Choroid plexus epithelial cell (primary cell): Measurements from ENCODE around the gene DMGDH.

Experiments
- DNase-seq: peaks from one replicate; pipeline ENCODE4 v3.0.0-alpha.2; 2010; ENCODE audit warnings: low read depth
- H3K4me3 ChIP-seq: 2 replicates; pipeline ENCODE4 v1.5.1; 2011; ENCODE audit warnings: low read depth, mild to moderate bottlenecking, control low read depth, low read length, moderate library complexity
- TF ChIP-seq, protein P1 (sequence below): conservative IDR thresholded peaks from 2 replicates; pipeline ENCODE4 v1.5.1; 2011; ENCODE audit warnings: low read depth, mild to moderate bottlenecking, control low read depth, inconsistent platforms, low read length, moderate library complexity

Gene DMGDH

DNA sequence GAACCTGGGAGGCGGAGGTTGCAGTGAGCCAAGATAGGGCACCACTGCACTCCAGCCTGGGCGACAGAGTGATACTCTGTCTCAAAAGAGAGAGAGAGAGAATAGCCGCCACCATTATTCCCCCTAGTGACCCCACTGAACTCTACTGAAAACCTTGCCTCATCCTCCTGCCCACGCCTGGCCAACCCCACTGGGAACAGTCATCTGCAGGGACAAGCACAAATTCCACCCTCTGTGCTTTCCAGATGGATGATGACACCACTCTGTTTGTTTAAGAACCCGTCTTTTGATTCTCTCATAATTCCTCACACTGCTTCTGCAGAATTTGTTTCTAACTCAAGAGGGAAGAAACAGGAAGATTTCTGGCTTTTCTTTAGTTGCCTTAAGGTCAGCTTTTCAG is 12.3 kb upstream of the DMGDH start:
- TF ChIP-seq, protein P1, sequence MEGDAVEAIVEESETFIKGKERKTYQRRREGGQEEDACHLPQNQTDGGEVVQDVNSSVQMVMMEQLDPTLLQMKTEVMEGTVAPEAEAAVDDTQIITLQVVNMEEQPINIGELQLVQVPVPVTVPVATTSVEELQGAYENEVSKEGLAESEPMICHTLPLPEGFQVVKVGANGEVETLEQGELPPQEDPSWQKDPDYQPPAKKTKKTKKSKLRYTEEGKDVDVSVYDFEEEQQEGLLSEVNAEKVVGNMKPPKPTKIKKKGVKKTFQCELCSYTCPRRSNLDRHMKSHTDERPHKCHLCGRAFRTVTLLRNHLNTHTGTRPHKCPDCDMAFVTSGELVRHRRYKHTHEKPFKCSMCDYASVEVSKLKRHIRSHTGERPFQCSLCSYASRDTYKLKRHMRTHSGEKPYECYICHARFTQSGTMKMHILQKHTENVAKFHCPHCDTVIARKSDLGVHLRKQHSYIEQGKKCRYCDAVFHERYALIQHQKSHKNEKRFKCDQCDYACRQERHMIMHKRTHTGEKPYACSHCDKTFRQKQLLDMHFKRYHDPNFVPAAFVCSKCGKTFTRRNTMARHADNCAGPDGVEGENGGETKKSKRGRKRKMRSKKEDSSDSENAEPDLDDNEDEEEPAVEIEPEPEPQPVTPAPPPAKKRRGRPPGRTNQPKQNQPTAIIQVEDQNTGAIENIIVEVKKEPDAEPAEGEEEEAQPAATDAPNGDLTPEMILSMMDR: no peak
- DNase-seq: no peak

DNA sequence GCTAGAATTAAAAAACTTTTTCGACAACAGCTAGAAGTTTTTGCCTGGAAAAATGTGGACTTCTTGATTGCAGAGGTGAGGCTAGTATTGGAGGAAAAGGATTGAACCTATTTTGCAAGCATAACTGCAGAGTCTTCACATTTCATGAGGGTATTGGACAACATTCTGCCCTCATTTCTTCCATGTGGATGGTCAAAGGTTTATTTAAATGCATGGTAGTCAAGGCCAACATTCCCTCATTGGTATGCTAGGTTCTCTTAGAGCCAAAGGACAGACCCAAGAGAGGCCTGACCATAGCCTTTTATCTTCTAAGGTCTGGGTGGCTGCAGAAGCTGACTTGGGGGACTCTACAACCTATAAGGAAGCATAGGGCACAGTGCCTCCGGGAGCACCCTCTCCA is 11.3 kb upstream of the DMGDH start:
- DNase-seq: no peak
- no peak overlapping the region for H3K4me3 ChIP-seq
- TF ChIP-seq, protein P1: no peak

More for the DNA sequence above, 12.3 kb upstream of the DMGDH start:
- H3K4me3 ChIP-seq: no peak overlapping the region

DNA sequence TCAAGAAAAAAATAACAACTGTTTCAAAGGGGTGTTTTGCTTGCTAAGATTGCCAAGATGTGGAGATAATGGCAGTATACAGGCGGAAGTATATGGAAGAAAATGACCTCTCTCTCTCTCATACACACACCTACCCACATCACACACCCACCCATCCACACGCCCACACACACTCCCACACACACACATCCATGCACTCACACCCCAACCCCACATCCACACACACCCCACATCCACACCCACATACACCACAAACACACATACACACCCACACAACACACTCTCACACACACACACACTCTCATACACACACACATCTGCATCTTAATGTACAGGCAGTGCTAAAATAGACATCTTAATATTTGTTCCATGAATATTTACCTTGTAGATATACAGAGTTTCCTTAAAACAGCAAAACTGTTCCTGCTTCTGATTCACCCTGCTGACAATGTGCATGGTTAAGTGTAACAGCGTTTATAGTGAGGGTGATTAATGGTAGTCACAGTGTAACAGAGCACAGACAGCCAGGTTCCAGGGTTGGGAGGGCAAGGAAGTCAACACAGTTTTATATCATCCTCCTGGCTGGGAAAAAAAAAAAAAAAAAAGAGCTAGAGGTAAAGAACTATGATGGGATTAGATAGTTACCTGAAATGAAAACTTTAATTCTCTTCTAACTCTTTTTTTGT is 8.3 kb upstream of the DMGDH start:
- H3K4me3 ChIP-seq: no peak overlapping the region
- DNase-seq: no peak
- TF ChIP-seq, protein P1: no peak

DNA sequence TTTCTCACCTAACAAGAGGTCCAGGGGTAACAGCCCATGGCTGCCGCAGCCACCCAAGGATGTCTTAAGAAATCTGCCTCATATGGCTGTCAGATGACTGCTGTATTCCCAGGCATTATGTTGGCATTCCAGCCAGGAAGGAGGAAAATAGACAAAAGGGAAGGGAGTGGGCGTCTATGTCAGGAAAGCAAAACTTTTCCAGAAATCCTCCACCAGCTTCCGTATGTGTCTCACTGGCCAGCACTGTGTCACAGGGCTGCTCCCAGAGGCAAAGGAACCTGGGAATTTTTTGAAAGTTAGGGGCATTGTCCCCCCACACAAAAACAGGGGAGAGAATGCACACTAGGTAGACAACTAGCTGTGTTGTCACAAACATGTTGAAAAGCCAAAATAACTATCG is 7.3 kb upstream of the DMGDH start:
- no peak for DNase-seq
- TF ChIP-seq, protein P1: no peak
- no peak overlapping the region for H3K4me3 ChIP-seq

DNA sequence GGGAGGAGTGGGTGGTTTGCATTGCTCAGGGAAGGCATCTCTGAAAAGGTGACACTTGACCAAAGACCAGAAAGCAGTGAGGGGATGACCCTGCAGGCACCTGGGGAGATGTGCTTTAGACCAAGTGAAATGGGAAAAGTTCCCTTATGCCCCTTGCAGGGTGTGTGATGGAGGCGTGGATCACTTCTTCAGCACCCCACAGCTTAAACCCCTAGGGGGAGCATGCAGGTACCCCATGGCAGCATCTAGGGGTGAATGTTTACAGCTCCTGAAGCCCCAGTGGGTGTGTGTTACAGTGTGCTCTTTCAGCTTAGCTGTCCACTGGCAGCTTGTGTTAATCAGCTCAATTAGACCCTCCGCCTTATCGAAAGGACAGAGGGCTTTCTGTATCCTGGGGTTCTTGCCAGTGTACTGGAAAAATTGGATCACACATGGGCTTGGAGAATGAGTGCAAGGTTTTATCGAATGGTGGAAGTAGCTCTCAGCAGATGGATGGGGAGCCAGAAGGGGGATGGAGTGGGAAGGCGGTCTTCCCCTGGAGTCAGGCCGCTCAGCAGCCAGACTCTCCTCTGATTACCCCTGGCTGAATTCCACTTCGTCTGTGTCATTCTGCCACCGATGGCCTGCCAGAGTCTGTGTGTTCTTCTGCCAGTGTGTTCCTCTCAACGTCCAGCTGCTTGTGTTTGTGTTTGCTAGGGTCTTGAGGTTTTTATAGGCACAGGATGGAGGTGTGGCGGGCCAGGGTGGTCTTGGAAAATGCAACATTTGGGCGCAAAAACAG is 6.4 kb upstream of the DMGDH start:
- no peak for DNase-seq
- TF ChIP-seq, protein P1: peak; percentile 5
- no peak overlapping the region for H3K4me3 ChIP-seq

DNA sequence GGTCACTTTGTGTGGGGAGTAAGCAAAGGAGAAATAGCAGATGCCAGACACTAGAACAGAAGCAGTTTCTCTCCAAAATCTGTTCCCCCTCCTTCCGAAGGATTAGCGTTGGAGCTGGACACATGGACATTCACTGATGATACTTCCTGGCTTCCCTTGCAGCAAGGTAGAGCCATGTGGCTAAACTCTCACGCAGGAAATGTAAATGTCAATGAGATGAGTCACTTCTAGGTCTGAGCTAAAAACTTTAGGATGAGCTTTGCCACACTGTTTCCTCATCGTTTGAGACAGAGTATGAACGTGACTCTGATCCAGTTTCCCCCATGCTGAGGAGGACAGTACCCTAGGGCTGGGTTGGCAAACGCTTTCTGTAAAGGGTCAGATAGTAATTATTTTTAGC is 5.2 kb upstream of the DMGDH start:
- TF ChIP-seq, protein P1: no peak
- H3K4me3 ChIP-seq: no peak overlapping the region
- peak; percentile 84 for DNase-seq

DNA sequence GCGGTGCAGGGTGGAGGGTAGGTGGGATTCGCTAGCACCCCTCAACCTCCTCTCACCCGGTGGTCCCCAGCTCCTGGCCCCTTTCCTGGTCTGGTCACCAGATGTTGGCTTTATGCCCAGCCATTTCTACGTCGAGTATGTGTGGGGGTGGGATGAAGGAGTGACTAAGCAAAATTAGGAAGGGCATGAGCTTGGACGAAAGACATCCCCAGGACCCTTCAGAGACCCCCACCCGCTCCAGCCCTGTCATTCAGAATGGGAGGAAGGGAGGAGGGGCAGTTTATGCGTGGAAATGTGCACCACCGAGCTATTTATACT is 835 bp upstream of the DMGDH start:
- H3K4me3 ChIP-seq: peak overlapping the region; percentile 57
- DNase-seq: peak; percentile 70
- TF ChIP-seq, protein P1: no peak
